IPS DF 6.9 (cell line): ENCODE data around the gene NEDD4L.
"Not testable (repeated sequence)": the region's sequence is repeated elsewhere in the genome, so short reads cannot be mapped to it uniquely, and the experiment has no call there.

ENCODE experiments used
- DNase-seq: peaks from one replicate; pipeline ENCODE4 v3.0.0-alpha.2; 2013; ENCODE audit warnings: low read depth, low spot score
- H3K27ac ChIP-seq: one replicate; pipeline ENCODE4 v1.5.1; 2013; ENCODE audit warnings: low read length, control low read depth
- H3K27me3 ChIP-seq: 2 replicates; pipeline ENCODE4 v1.6.1; 2013; ENCODE audit warnings: mild to moderate bottlenecking, low read length; ENCODE audit not compliant: control insufficient read depth, insufficient read depth
- H3K36me3 ChIP-seq: 2 replicates; pipeline ENCODE4 v1.6.1; 2013; ENCODE audit warnings: low read length; ENCODE audit not compliant: control insufficient read depth, insufficient read depth
- H3K4me1 ChIP-seq: 2 replicates; pipeline ENCODE4 v1.6.1; 2013; ENCODE audit warnings: low read length; ENCODE audit not compliant: control insufficient read depth, insufficient read depth
- H3K4me3 ChIP-seq: 2 replicates; pipeline ENCODE4 v1.5.1; 2013; ENCODE audit warnings: mild to moderate bottlenecking, low read length
- H3K9me3 ChIP-seq: 2 replicates; pipeline ENCODE4 v1.6.1; 2013; ENCODE audit warnings: low read length, inconsistent platforms; ENCODE audit not compliant: control insufficient read depth, insufficient read depth
- WGBS: extraction: QIAGEN DNeasy Blood & Tissue Kit; methylation state at CpG from one replicate; pipeline ENCODE4 v1.1.7; 2013; ENCODE audit warnings: mixed read lengths, missing lambda C conversion rate; ENCODE audit not compliant: insufficient read length, insufficient coverage; 5-methylcytosine and 5-hydroxymethylcytosine counted together

The NEDD4L gene

DNA sequence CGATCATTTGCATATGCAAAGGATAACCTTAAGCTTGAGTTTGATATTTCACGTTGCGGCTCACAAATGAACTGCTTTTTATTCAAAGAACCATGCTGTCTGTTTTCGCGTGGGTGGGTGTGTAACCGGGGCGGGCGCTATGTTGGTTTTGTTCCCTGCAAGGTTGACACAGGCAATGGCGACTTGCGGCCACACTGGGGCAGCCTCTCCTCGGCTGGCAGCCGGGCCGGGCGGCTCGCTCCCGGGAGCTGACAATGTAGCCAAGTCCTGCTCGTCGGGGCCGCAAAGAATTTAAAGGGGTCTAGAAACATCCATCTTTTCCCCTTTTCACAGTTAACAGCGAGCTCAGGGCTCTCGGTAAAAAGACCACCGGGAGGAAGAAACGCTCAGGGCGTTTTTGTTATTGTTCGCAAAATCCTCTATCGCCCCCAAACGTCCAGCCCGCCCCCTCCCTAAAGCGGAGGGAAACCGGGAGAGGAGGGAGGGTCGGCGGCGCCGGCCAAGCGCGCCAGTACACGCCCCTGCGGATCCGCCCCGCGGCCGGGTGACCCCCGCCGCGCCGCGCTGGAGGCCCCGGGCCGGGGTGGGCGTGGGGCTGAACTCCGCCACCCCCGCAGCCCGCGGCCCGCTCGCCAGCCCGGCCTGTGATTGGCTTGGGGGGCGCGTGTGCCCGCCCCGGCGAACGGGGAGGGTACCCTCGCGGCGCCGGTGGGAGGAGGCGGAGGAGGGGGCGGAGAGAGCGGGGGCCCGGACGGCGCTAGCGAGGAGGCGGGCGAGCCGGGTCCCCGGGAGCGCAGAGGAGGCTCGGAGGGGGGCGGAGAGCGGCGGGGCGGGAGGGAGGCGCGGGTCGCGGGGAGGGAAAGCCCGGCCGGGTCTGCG lies at the start of gene NEDD4L:
Gene NEDD4L, plus strand, starts transcription at position 736 of the 879 bp plus-strand sequence. CDS start 435 bp downstream, outside the sequence.
- Histone ChIP-seq H3K36me3 (no peaks in the 10 kb centered on the region), H3K4me1 (peaks cover 4% of the 10 kb centered on the region; the same call in 1 of the 2 replicates), H3K27ac (no peak within 1 kb of the TSS), H3K4me3 (peak within 1 kb of the TSS; percentile 96), H3K27me3 (no peaks in the 10 kb centered on the region; the same call in none of the 2 replicates), H3K9me3 (no peaks in the 10 kb centered on the region)
- DNase-seq: no peak
- no CpG with 5 or more reads among the region's 91 CpGs for WGBS

DNA sequence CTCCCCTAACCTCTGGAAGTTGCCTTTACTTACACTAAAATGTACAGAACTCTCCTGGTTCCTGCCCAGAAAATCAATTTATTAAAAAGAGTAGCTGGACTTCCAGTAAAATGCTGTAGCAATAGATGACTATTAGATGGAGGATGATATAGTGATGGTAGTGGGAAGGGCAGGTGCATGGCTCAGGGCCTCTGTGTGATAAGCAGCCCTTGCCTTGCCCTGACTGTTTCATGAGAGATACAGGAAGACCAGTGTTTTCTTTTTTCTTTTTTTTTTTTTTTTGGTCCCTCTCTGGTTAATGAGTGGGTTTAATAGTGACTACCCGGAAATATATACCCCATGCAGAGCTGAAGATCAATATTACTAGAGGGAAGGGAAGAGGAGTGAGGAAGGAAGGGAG lies 48.7 kb upstream of the NEDD4L start:
- Histone ChIP-seq H3K9me3 (no peaks in the 10 kb centered on the region), H3K27ac (no peak overlapping the region), H3K36me3 (no peaks in the 10 kb centered on the region), H3K27me3 (no peaks in the 10 kb centered on the region), H3K4me1 (no peaks in the 10 kb centered on the region), H3K4me3 (no peak overlapping the region)
- no peak for DNase-seq
- WGBS: no CpG with 5 or more reads among the region's 1 CpG

DNA sequence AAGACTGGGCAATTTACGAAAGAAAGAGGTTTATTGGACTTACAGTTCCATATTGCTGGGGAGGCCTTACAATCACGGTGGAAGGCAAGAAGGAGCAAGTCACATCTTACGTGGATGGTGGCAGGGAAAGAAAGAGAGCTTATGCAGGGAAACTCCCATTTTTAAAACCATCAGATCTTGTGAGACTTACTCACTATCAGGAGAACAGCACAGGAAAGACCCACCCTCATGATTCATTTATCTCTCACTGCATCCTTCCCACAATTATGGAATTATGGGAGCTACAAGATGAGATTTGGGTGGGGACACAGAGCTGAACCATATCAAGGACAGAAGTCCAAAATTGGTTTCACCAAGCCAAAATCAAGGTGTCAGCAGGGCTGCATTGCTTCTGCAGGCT lies 47.1 kb upstream of the NEDD4L start:
- H3K27ac ChIP-seq, H3K4me1 ChIP-seq, H3K4me3 ChIP-seq, H3K27me3 ChIP-seq, DNase-seq, H3K9me3 ChIP-seq, H3K36me3 ChIP-seq: not testable (repeated sequence)
- WGBS: no CpG with 5 or more reads among the region's 3 CpGs

DNA sequence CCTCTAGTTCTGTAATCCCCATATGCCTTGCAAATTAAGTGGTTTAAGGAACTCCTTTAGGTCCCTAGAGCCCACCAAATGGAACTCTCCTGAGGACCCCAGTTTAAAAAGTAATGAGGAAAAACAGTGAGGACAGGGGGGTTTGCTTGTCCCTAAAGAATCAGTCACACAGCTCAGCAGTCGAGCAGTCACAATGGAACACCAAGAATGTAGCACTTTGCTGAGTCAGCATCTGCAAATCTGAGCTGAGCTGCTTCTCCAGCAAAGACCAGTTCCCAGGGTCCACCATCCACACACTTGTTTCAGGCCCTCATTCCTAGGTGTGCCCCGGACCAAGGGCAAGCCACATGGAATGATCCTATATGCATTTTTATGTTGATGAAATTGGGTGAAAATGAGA lies 46.2 kb upstream of the NEDD4L start:
- no peak for DNase-seq
- H3K27ac ChIP-seq: no peak overlapping the region
- no peak overlapping the region for H3K4me3 ChIP-seq
- no peaks in the 10 kb centered on the region for H3K36me3 ChIP-seq
- H3K9me3 ChIP-seq: no peaks in the 10 kb centered on the region
- WGBS: no CpG with 5 or more reads among the region's 2 CpGs
- no peaks in the 10 kb centered on the region for H3K4me1 ChIP-seq
- no peaks in the 10 kb centered on the region for H3K27me3 ChIP-seq

DNA sequence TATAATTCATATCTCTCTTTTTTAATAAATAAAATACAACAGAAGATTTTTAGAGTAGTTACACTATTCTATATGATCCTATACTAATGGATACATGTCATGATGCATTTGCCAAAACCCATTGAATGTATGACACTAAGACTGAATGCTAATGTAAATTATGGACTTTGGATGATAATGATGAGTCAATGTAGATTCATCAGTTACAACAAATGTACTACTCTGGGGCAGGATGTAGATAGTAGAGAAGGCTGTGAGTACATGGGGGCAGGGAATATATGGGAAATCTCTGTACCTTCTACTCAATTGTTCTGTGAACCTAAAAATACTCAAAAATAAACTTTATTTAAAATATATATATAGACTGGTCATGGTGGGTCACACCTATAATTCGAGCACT lies 45.6 kb upstream of the NEDD4L start:
- H3K27me3 ChIP-seq: no peaks in the 10 kb centered on the region
- no CpG with 5 or more reads among the region's 1 CpG for WGBS
- no peaks in the 10 kb centered on the region for H3K9me3 ChIP-seq
- H3K36me3 ChIP-seq: no peaks in the 10 kb centered on the region
- no peak for DNase-seq
- H3K4me1 ChIP-seq: no peaks in the 10 kb centered on the region
- no peak overlapping the region for H3K4me3 ChIP-seq
- no peak overlapping the region for H3K27ac ChIP-seq

DNA sequence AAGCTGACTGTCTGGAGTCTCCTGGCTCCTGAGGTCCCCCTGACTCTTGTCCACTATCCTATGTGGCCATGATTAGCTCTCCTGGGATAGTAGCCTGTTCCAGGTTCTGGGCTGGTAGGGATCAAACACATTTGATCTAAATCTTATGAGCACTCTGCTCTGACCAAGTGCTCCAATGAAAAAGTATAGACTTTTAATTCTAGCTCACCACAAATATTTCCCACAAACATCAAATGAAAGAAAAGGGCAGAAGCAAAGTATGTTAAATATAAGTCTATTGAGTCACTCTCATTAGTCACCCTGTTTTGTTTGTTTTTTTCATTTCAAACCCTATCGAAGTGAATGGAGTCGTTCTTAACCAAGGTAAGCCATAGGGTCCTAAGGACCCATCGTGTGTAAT lies 39.7 kb upstream of the NEDD4L start:
- Histone ChIP-seq H3K27me3 (no peaks in the 10 kb centered on the region), H3K27ac (no peak overlapping the region)
- no CpG with 5 or more reads among the region's 3 CpGs for WGBS

DNA sequence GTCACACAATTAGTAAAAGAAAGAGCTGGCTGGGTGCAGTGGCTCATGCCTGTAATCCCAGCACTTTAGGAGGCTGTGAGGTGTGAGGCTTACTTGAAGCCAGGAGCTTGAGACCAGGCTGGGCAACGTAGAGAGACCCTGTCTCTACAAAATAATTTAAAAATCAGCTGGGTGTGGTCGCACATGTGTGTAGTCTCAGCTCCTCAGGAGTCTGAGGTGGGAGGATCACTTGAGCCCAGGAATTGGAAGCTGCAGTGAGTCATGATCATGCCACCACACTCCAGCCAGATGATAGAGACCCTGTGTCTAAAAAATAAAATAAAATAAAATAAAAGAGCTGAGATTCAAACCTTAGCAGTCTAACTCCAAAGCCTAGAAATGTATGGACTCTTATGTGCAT lies 39.0 kb upstream of the NEDD4L start:
- no CpG with 5 or more reads among the region's 2 CpGs for WGBS
- DNase-seq: no peak
- no peak overlapping the region for H3K4me3 ChIP-seq
- H3K27me3 ChIP-seq: no peaks in the 10 kb centered on the region
- no peaks in the 10 kb centered on the region for H3K9me3 ChIP-seq
- no peak overlapping the region for H3K27ac ChIP-seq
- no peaks in the 10 kb centered on the region for H3K36me3 ChIP-seq
- no peaks in the 10 kb centered on the region for H3K4me1 ChIP-seq

More for the DNA sequence above, 39.7 kb upstream of the NEDD4L start:
- DNase-seq: no peak
- Histone ChIP-seq H3K4me3 (no peak overlapping the region), H3K4me1 (no peaks in the 10 kb centered on the region), H3K36me3 (no peaks in the 10 kb centered on the region), H3K9me3 (no peaks in the 10 kb centered on the region)

DNA sequence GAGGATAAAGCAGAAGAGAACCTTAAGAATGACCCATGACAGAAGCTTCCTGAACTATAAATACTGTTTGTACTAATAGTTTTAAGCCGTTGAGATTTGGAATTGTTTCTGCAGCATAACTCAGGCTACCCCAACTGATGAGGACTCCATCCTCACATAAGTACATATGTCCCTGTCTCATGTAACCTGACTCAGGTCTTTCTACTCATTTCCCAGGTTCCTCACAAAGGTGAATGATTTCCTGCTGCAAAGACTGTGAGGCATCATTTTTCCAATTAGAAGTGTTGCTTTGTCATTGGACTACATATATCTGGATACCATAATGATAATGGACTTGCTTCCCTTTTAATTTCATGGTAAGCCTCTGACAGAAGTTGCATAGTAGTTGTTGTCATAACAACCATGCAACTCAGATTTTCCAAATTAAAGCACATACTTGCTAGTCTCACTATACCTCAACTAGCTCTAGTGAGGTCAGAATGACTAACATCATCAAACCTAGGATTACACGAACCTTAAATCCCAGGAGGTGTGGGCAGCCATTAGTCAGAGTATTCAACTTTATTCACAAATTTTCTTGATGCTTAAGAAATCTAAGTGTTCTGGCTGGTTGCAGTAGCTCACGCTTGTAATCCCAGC lies 38.0 kb upstream of the NEDD4L start:
- H3K27ac ChIP-seq: no peak overlapping the region
- H3K9me3 ChIP-seq: no peaks in the 10 kb centered on the region
- H3K36me3 ChIP-seq: no peaks in the 10 kb centered on the region
- no CpG with 5 or more reads among the region's 3 CpGs for WGBS
- no peaks in the 10 kb centered on the region for H3K27me3 ChIP-seq
- no peaks in the 10 kb centered on the region for H3K4me1 ChIP-seq
- no peak for DNase-seq
- H3K4me3 ChIP-seq: no peak overlapping the region

DNA sequence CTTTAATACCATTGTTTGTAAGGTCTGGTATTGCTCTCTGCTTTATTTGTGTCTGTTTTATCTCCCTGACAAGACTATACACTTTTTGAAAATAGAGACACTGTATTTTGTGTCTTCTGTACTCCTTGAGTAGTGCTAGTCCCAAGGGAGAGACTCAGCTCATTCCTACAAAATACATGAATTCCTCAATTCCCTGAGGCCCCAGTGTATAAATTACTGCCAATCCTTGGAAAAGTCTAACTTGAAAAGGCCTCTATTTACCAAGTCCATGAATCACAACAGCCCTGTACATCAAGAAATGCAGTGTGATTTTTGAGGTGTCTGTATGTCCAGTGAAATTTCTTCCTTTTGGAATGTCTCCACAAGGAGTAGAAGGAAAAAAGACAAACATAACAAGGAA lies 34.9 kb upstream of the NEDD4L start:
- Histone ChIP-seq H3K36me3 (no peaks in the 10 kb centered on the region), H3K27ac (no peak overlapping the region), H3K9me3 (no peaks in the 10 kb centered on the region), H3K27me3 (no peaks in the 10 kb centered on the region), H3K4me3 (no peak overlapping the region), H3K4me1 (no peaks in the 10 kb centered on the region)
- DNase-seq: no peak

DNA sequence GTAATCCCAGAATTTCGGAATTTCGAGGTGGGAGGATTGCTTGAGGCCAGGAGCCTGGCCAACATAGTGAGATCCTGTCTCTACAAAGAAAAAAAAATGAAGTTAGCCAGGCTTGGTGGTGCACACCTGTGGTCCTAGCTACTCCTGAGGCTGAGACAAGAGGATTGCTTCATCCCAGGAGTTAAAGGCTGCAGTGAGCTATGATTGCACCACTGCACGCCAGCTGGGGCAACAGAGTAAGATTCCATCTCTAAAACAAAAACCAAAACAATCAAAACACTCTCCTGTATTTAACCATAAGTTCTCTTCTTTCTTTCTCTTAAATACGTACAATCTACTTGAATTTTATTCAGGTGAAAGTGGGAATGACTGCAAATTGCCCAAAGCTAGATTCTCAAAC lies 33.8 kb upstream of the NEDD4L start:
- Histone ChIP-seq H3K4me1 (no peaks in the 10 kb centered on the region), H3K4me3 (no peak overlapping the region), H3K9me3 (no peaks in the 10 kb centered on the region), H3K36me3 (no peaks in the 10 kb centered on the region), H3K27ac (no peak overlapping the region), H3K27me3 (no peaks in the 10 kb centered on the region)
- WGBS: 100% methylated on average over 1 of the region's 4 CpGs
- no peak for DNase-seq
